Ramos (cell line): ENCODE results near the gene IFNK.
"Not testable (repeated sequence)": the region's sequence is repeated elsewhere in the genome, so short reads cannot be mapped to it uniquely, and the experiment has no call there.

ENCODE experiments used
- in situ Hi-C: fragments of 300-500 bp; cut with MboI; formaldehyde crosslinking; loops from one replicate; pipeline ENCODE4 v1.14.3; 2022; ENCODE audit warnings: low sequenced_read_pairs; ENCODE audit not compliant: unreplicated experiment

The IFNK gene

DNA sequence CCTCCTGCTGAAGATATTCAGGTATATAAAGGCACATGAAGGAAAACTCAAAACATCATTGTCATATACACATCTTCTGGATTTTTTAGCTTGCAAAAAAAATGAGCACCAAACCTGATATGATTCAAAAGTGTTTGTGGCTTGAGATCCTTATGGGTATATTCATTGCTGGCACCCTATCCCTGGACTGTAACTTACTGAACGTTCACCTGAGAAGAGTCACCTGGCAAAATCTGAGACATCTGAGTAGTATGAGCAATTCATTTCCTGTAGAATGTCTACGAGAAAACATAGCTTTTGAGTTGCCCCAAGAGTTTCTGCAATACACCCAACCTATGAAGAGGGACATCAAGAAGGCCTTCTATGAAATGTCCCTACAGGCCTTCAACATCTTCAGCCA lies at the start of gene IFNK:
IFNK (plus strand) TSS at position 55 of the 400 bp plus-strand sequence; CDS start at position 102, 47 bp downstream.
- in situ Hi-C loops: loop anchor here (10.0 kb wide), 1 partner anchor 189 kb away; no protein-coding TSS in a partner anchor

DNA sequence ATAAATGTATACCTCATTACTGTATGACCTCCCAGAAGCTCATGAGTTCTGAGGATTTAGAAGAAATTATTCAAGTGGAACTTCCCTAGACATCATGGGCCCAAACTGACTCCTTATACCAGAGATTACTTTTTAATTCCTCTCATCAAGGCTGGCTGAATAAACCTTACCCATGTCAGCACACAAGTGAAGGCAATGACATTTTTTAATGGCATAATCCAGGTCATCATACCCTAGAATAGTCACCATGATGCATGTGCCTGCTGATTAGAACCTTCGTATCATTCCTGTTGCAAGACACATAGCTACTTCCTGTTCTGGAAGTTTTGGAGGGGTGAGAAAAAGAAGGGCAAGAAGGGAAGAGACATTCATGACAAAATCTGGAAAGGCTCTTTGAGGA lies 49.8 kb upstream of the IFNK start:
- in situ Hi-C loops: no loop called here

DNA sequence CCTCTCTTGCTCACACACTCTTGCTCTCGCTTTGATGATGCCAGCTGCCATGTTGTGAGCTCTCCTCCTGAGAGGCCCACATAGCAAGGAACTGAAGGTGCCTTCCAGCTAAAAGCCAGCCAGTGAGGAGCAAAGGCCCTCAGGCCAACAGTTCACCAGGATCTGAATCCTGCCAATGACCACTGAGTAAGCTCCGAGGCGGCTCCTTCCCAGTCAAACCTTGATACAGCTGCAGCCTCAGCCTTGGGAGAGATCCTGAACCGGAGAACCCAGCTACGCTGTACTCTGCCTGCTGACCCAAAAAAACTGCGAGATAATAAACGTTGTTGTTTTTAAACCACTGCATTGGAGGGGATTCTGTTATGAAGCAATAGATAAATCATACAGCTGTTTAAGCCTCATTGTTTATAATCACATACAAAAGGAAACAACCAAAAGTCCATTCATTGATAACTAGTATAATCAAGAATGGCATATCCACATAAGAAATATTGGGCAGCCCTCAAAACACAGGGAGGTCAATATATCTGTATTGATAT lies 49.0 kb upstream of the IFNK start:
- in situ Hi-C loops: no loop called here

- in situ Hi-C loops: no loop called here
These were observed 47.1 kb upstream of the IFNK start for GRCh38 chr9:27476870-27477515.

DNA sequence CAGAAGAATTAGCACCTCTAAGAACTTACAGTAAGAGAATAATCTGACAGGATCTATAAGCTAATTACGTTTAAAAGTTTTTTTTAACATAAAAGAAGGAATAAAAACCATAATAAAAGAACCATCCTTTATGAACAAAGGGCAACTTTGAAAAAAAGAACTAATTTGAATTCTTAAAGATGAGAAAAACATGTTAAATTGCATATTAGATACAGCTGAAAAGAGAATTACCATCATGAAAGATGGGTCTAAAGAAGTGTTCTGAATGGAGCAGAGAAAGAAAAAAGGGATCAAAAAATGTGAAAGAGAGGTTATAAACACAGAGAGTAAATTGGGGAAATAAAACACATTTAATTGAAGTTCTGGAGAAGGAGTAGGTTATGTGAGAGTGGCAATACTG lies 45.8 kb upstream of the IFNK start:
- in situ Hi-C loops: no loop called here

GRCh38 chr9:27482709-27483108 lies 41.4 kb upstream of the IFNK start:
- in situ Hi-C loops: no loop called here

DNA sequence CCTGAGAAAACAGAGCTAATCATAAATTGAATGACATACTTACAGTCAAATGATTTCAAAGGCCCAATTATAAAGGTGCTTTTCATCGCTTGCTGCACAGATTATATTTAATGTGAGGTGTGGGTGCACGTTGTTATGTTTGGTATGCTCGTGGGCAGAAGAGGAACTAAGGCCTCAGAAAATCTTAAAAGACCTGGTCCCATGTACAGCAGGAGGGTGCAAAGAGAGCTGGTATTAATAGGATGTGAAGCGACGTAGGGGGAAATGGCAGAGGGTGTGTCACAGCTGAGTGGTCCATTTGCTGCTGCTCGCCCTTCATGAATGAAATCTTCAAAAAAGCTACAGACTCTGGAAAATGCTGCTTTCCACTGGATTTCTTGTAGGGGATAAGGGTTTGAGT lies 40.5 kb upstream of the IFNK start:
- in situ Hi-C loops: no loop called here

- in situ Hi-C loops: no loop called here
These were observed 38.9 kb upstream of the IFNK start for GRCh38 chr9:27485158-27485557.

DNA sequence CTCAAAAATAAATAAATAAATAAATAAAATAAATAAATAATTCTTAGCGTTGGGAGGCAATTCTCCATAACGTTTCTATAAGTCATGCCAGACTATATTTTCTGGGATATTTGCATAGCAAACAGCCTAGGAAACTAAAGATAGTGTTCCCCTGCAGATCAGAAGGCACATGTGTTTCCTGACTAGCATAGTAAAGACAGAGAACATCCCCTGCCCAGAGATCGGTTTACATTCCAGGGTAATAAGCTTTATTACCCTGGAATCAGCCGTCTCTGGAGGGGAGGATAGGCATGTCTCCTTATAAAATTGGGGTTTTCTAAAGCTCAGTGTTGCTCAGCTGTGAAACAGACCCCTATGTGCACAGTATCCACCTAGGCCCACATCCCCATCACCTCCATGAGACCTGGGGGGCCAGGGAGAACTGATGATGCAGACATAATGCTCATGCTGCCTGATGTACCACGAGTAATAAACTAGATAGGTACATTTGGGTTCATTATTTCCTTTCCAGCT lies 36.9 kb upstream of the IFNK start:
- in situ Hi-C loops: no loop called here

- in situ Hi-C loops: no loop called here
These were observed 36.2 kb upstream of the IFNK start for GRCh38 chr9:27487927-27488326.

DNA sequence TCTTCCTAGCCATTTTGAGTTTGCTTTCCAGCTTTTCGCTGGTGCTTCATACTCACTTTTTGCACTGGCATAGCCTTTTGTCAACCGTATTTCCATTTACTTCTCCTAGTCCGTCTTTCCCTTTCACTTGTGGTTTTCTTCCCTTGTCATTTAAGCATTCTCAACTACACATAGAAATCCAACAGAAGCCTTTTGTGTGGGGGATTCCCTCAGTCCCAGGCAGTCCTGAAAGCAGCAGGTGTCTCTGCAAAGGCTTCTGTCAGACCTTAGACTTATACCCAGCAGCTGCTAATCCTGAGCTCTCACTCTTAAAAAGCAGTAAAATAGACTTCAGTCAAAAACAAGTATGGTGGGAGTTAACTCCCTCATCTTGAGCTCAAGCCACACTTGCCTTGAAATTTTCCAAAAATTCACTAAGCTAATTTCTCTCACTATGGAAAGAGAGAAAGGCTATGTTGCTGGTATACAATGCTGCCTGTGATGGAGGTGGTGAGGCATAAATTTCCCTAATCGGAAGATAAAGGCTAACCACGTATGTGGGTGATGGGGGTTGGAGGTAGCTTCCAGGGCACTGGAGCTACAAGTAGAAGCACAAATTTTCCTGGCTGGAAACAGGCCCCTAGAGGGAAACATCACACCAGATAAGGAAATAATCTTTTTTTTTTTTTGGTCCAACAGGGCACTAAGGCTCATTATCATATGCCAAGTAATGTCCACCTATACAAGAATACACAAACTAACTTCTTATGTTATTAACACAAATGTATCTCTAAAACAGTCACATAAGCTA lies 34.8 kb upstream of the IFNK start:
- in situ Hi-C loops: no loop called here

DNA sequence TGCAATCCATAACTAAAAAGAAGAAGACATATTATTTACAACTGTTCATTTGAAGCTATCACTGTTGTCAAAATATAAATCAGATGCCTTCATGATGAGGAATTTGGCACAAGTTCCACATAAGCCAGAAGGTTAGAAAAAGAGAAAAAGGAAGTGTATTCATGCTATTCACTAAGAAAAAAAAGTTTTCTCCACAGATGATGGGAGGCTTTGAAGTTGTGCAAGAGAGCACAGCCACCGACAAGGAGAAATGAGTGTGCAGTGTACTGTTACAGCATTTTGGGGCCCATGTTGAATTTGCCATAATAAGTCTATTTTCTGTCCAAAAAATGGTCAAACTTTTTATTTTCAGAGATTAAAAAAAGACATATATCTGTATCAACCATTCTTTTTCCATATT lies 32.9 kb upstream of the IFNK start:
- in situ Hi-C loops: no loop called here

DNA sequence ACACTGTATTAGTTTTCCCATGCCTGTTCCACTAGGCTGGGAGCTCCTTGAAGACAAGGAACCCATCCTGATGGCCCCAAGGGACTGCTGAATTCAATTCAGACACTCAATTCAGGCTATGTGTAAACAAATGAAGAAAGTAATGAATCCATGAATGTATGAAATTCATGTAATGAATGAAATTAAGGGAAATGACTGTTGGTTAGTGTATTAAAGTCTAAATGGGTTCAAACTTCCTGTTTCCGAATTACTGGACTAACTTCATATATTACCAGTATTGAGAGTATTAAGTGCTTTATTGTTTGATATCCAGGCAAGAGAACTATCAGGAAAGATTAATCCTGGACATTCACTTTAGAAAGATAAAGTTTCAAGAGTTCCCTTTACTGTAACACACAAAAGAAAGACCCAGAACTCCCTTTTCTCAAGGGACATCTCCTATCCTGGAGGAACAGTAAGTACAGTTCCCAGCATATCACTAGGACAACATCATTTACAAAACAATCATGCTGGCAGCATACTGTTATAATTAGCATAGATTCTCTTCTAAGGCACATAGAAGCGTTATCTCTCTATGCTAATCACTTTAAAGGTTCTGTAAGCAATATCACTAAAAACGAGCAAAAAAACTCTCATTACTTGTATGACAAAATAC lies 28.5 kb upstream of the IFNK start:
- in situ Hi-C loops: no loop called here

GRCh38 chr9:27496135-27496504 lies 28.0 kb upstream of the IFNK start:
- in situ Hi-C loops: no loop called here

DNA sequence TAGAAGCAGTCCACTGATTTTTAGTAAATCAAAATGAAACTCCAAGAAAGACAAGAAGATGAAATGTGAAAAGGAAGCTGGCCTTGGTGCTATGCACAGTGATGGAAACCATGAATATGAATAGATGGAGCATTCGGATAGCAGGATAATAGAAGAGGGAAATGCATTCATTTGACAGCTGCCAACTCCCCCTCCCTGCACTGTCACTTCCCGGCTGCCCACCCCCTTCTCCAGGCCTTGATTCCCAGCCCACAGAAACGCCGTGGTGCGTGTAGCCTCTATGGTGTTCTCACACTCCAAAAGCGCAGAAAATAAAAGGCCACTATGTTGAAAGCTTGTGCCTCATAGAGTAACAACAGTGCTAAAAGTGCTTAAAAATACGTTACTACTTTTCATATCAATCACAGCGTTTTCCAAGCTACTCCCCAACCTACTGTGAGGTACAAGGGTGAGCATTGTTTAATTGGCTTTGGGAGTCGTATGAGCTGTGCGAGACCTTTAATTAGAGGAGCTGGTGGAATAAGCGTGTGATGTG lies 26.1 kb upstream of the IFNK start:
- in situ Hi-C loops: no loop called here

- in situ Hi-C loops: no loop called here
These were observed 24.6 kb upstream of the IFNK start for GRCh38 chr9:27499451-27499850.

GRCh38 chr9:27500902-27501301 lies 23.2 kb upstream of the IFNK start:
- in situ Hi-C loops: not testable (repeated sequence)

DNA sequence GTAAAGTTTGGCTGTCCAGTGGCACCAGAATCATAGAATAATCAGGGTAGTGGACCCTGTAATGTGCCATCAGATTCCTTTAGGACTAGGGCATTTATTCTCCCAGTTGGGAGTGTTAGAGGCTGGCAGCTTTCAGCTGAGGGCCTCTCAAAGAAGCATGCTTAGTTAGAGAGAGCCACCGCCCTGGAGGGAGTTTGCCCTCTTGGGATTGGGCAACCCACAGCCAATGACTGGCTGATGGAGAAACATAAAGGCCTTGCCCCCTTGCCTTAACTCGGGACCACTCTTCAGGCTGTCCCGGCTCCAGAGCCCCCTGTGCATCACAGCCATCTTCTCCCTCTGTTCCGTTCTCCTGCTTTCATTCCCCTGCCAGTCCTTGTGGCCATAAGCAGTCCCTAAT lies 20.5 kb upstream of the IFNK start:
- in situ Hi-C loops: no loop called here

- in situ Hi-C loops: no loop called here
These were observed 19.8 kb upstream of the IFNK start for GRCh38 chr9:27504259-27504658.

- in situ Hi-C loops: no loop called here
These were observed 18.3 kb upstream of the IFNK start for GRCh38 chr9:27505744-27506161.

GRCh38 chr9:27506981-27507380 lies 17.1 kb upstream of the IFNK start:
- in situ Hi-C loops: no loop called here
